ENCODE measurements around the gene NLRP9. TPM values are rescaled to one million over a fixed set of nuclear protein-coding genes. Genes with fewer than 3 reads are reported as not detected.

The NLRP9 gene
- total and polyA plus RNA-seq, 2 of the 4 experiments (the other 2 are of a cell fraction) = not detected

GRCh38 chr19:55666343-55667005, 71.7 kb downstream of the NLRP9 start:
- TF ChIP-seq POLR2A (IDR thresholded peaks at IDR 0.05; ENCODE audit: low read depth, low read length) (no peak), FOS (IDR thresholded peaks at IDR 0.05; ENCODE audit: low read depth, low read length) (no peak), CEBPB (IDR thresholded peaks at IDR 0.05; ENCODE audit: low read depth, low read length) (no peak), CHD1 (IDR thresholded peaks at IDR 0.05; ENCODE audit: low read depth, low read length) (no peak), NFE2L2 (IDR thresholded peaks at IDR 0.05; ENCODE audit: low read depth, low read length) (no peak), USF2 (IDR thresholded peaks at IDR 0.05; ENCODE audit: low read depth, low read length) (no peak), CTCF (conservative IDR thresholded peaks at IDR 0.05; ENCODE audit: low read depth, low read length) (no peak), BHLHE40 (IDR thresholded peaks at IDR 0.05; ENCODE audit: low read depth, low read length) (no peak), RFX5 (IDR thresholded peaks at IDR 0.05; ENCODE audit: low read depth, low read length) (no peak), ELK1 (IDR thresholded peaks at IDR 0.05; ENCODE audit: borderline replicate concordance, low read depth, low read length) (no peak), RAD21 (IDR thresholded peaks at IDR 0.05; ENCODE audit: low read length) (no peak), MAFK (IDR thresholded peaks at IDR 0.05; ENCODE audit: low read depth, low read length) (no peak), SMC3 (IDR thresholded peaks at IDR 0.05; ENCODE audit: low read depth, low read length) (no peak), RCOR1 (IDR thresholded peaks at IDR 0.05; ENCODE audit: insufficient replicate concordance, low read length) (no peak), MXI1 (IDR thresholded peaks at IDR 0.05; ENCODE audit: borderline replicate concordance, low read depth, low read length) (no peak), MAZ (IDR thresholded peaks at IDR 0.05; ENCODE audit: borderline replicate concordance, low read depth, low read length) (no peak)
- no peak overlapping the region for H3K4ac ChIP-seq (ENCODE audit: low read depth, low read length)
- no peak overlapping the region for H3K27ac ChIP-seq (ENCODE audit: insufficient read depth, low read length)
- dilution Hi-C loops (cut with HindIII; ENCODE audit: low sequenced_read_pairs, unreplicated experiment) (no loop called here), in situ Hi-C loops (cut with MboI; ENCODE audit: low sequenced_read_pairs) (loop anchor here (25.0 kb wide), 2 partner anchors 1204 to 1529 kb away; partner anchors contain the start of genes CDC42EP5, CNOT3 and LENG9), intact Hi-C loops (cut with micrococcal nuclease) (no loop called here)
- no peak overlapping the region for H2AK5ac ChIP-seq (ENCODE audit: low read depth, low read length)
- H4K20me1 ChIP-seq (ENCODE audit: insufficient read depth, low read length) = peaks cover 90% of the 10 kb centered on the region
- no peak overlapping the region for H3K56ac ChIP-seq (ENCODE audit: extremely low read depth, insufficient read depth, low read length)
- H2AK9ac ChIP-seq (replicated peaks; ENCODE audit: low read depth, low read length, poor library complexity) = no peak overlapping the region
- WGBS, 2 experiments (ENCODE audit: extremely low coverage in 2 of 2, insufficient read length in 1 of 2) = 93% methylated on average over 6 of the region's 12 CpGs; no CpG with 5 or more reads in 1 of the 2 experiments
- H3K4me3 ChIP-seq (ENCODE audit: insufficient read depth, low read depth, low read length) = no peak overlapping the region
- ATAC-seq (ENCODE audit: low read depth) (no peak), DNase-seq (no peak)
- ChIA-PET POLR2A (ENCODE audit: unreplicated experiment) (no interaction called here), CTCF (interaction anchor here (0.6 kb wide), 1 partner anchor 13 kb away, joined by 4 read pairs; no protein-coding TSS in a partner anchor)
- H3K4me1 ChIP-seq (ENCODE audit: control insufficient read depth, insufficient read depth, low read length) = no peaks in the 10 kb centered on the region
- H3K27me3 ChIP-seq (ENCODE audit: control insufficient read depth, insufficient read depth, low read length) = no peaks in the 10 kb centered on the region
- H3K9me1 ChIP-seq (ENCODE audit: insufficient read depth, low read length) = no peaks in the 10 kb centered on the region
- peaks cover 83% of the 10 kb centered on the region for H3K36me3 ChIP-seq (ENCODE audit: control insufficient read depth, insufficient read depth, low read length)
- H2BK120ac ChIP-seq (ENCODE audit: low read depth, low read length) = no peak overlapping the region
- no peak overlapping the region for H2BK20ac ChIP-seq (ENCODE audit: low read depth, low read length)
- H2BK5ac ChIP-seq (ENCODE audit: low read depth, low read length, poor library complexity, severe bottlenecking) = no peak overlapping the region
- H3K23ac ChIP-seq (ENCODE audit: low read depth, low read length) = no peak overlapping the region
- no peak overlapping the region for H2BK15ac ChIP-seq (ENCODE audit: low read depth, low read length)
- no peak overlapping the region for H4K8ac ChIP-seq (ENCODE audit: low read depth in 2 of 2, low read length in 2 of 2)
- no peak overlapping the region for H3K14ac ChIP-seq (replicated peaks; ENCODE audit: low read depth, low read length)
- BruUV-seq (replicated peaks) = no TSS peak
- no peak overlapping the region for H2AFZ ChIP-seq (replicated peaks; ENCODE audit: low read length, poor library complexity)
- peaks cover 29 to 70% of the 10 kb centered on the region in 2 experiments for H3K79me1 ChIP-seq (ENCODE audit: low read depth in 1 of 2, low read length in 2 of 2)
- no peak overlapping the region for H3K4me2 ChIP-seq (ENCODE audit: low read depth, low read length)
- H3K18ac ChIP-seq (ENCODE audit: low read depth, low read length) = no peak overlapping the region
- H3K9ac ChIP-seq (ENCODE audit: low read depth, low read length) = no peak overlapping the region
- H4K91ac ChIP-seq (ENCODE audit: insufficient read depth, low read depth, low read length) = no peak overlapping the region
- H4K5ac ChIP-seq (ENCODE audit: low read depth, low read length) = no peak overlapping the region
- no peaks in the 10 kb centered on the region for H3K9me3 ChIP-seq (ENCODE audit: control insufficient read depth, insufficient read depth, low read length)

Data from IMR-90 (cell line).